Right renal pelvis (tissue), 4 donors: Measurements from ENCODE around the gene BCLAF1. TPM values are rescaled to one million over a fixed set of nuclear protein-coding genes. Genes with fewer than 3 reads are reported as not detected.

ENCODE experiments used
- DNase-seq, 4 donors: peaks; one replicate each; pipeline ENCODE4 v3.0.0-alpha.2; 2013; ENCODE audit warnings: low read depth in 4 of 4, low spot score in 3 of 4, missing footprints in 1 of 4
- polyA plus RNA-seq, 4 donors: library from polyadenylated mRNA; unstranded; fragments of 120-200 nt; gene quantifications; one replicate each; pipeline ENCODE4 v1.2.1, GENCODE V29; 2013; ENCODE audit not compliant: insufficient read length in 4 of 4

The BCLAF1 gene
- polyA plus RNA-seq, result 100 to 1,000 TPM; 178 to 231 (median 222) TPM

GRCh38 chr6:136289579-136290409 is at the start of gene BCLAF1:
Gene BCLAF1 (minus strand): TSS chr6:136289846. CDS start chr6:136279866, 9,980 bp downstream.
- peak; percentile 98 to 100 (median 98) for DNase-seq

GRCh38 chr6:136338486-136338885 is 48.8 kb upstream of the BCLAF1 start:
- no peak for DNase-seq

GRCh38 chr6:136337606-136338005 is 48.0 kb upstream of the BCLAF1 start:
- no peak for DNase-seq

- no peak for DNase-seq
Observed at GRCh38 chr6:136337121-136337520, 47.5 kb upstream of the BCLAF1 start.

- DNase-seq, result peak in 1 of 4 donors; percentile 30
Observed at GRCh38 chr6:136335736-136336363, 46.2 kb upstream of the BCLAF1 start.

GRCh38 chr6:136334853-136335252 is 45.2 kb upstream of the BCLAF1 start:
- no peak for DNase-seq

GRCh38 chr6:136334465-136334846 is 44.8 kb upstream of the BCLAF1 start:
- no peak for DNase-seq

- DNase-seq, result no peak
Observed at GRCh38 chr6:136333824-136334464, 44.3 kb upstream of the BCLAF1 start.

- DNase-seq, result no peak
Observed at GRCh38 chr6:136331461-136331860, 41.8 kb upstream of the BCLAF1 start.

GRCh38 chr6:136330634-136331033 is 41.0 kb upstream of the BCLAF1 start:
- DNase-seq, result no peak

- peak in 2 of 4 donors; percentile 12 to 20 for DNase-seq
Observed at GRCh38 chr6:136326038-136326553, 36.5 kb upstream of the BCLAF1 start.

- no peak for DNase-seq
Observed at GRCh38 chr6:136324686-136325380, 35.2 kb upstream of the BCLAF1 start.

- no peak for DNase-seq
Observed at GRCh38 chr6:136323431-136324112, 33.9 kb upstream of the BCLAF1 start.

GRCh38 chr6:136319732-136320131 is 30.1 kb upstream of the BCLAF1 start:
- no peak for DNase-seq

GRCh38 chr6:136318676-136319075 is 29.0 kb upstream of the BCLAF1 start:
- DNase-seq, result no peak

GRCh38 chr6:136317971-136318370 is 28.3 kb upstream of the BCLAF1 start:
- DNase-seq, result no peak

- peak; percentile 55 to 65 (median 58) for DNase-seq
Observed at GRCh38 chr6:136317021-136317694, 27.5 kb upstream of the BCLAF1 start.

- no peak for DNase-seq
Observed at GRCh38 chr6:136315594-136315993, 25.9 kb upstream of the BCLAF1 start.

- DNase-seq, result no peak
Observed at GRCh38 chr6:136312975-136313374, 23.3 kb upstream of the BCLAF1 start.
